Activated CD8-positive, alpha-beta T cell treated with anti-CD3 and anti-CD28 coated beads for 36 hours (primary cell): Measurements from ENCODE around the gene GET4. TPM values are rescaled to one million over a fixed set of nuclear protein-coding genes. Genes with fewer than 3 reads are reported as not detected.

Experiments
- ATAC-seq: fragments of 200-7000 bp; cut with Tn5 transposase; one replicate; pipeline ENCODE4 v1.10.0; 2021; ENCODE audit warnings: mild to moderate bottlenecking, moderate library complexity
- CTCF ChIA-PET: fragments of 350-600 bp; sonication (Branson Sonifier 250); formaldehyde crosslinking; loops from one replicate; lab custom pipeline; 2021; ENCODE audit warnings: antibody characterized with exemption; lab: Charles Lee
- POLR2A ChIA-PET: fragments of 350-600 bp; sonication (Branson Sonifier 250); formaldehyde crosslinking; loops from one replicate; lab custom pipeline; 2021; ENCODE audit warnings: antibody characterized with exemption; lab: Charles Lee
- DNase-seq: peaks from one replicate; pipeline ENCODE4 v3.0.0-alpha.2; 2020
- H3K27ac Mint-ChIP-seq: one replicate; pipeline ENCODE4 v1.8.0; 2021; ENCODE audit warnings: mild to moderate bottlenecking, mixed read lengths
- H3K27me3 Mint-ChIP-seq: one replicate; pipeline ENCODE4 v1.8.0; 2021; ENCODE audit warnings: mixed read lengths
- H3K36me3 Mint-ChIP-seq: one replicate; pipeline ENCODE4 v1.8.0; 2021; ENCODE audit warnings: low read depth, mixed read lengths
- H3K4me1 Mint-ChIP-seq: one replicate; pipeline ENCODE4 v1.8.0; 2021; ENCODE audit warnings: low read depth, mixed read lengths
- H3K4me3 Mint-ChIP-seq: one replicate; pipeline ENCODE4 v1.8.0; 2021; ENCODE audit warnings: mild to moderate bottlenecking, moderate library complexity, mixed read lengths
- H3K9me3 Mint-ChIP-seq: one replicate; pipeline ENCODE4 v1.8.0; 2021; ENCODE audit warnings: mixed read lengths
- intact Hi-C: fragments of 100-400 bp; cut with micrococcal nuclease; formaldehyde crosslinking; loops from one replicate; pipeline ENCODE4 v1.10.0; 2022
- total RNA-seq, 2 experiments: library from RNA; stranded (reverse); gene quantifications; one replicate each; pipeline ENCODE4 v1.2.3, GENCODE V29; 2021
- TF ChIP-seq, protein P1 (sequence below): fragments of 200-600 bp; IDR thresholded peaks from one replicate; pipeline ENCODE4 v1.8.0; 2022; ENCODE audit warnings: antibody characterized with exemption, mild to moderate bottlenecking

Gene GET4
- total RNA-seq, 2 experiments from 2014 or later, result 20.6 to 31.9 TPM

DNA sequence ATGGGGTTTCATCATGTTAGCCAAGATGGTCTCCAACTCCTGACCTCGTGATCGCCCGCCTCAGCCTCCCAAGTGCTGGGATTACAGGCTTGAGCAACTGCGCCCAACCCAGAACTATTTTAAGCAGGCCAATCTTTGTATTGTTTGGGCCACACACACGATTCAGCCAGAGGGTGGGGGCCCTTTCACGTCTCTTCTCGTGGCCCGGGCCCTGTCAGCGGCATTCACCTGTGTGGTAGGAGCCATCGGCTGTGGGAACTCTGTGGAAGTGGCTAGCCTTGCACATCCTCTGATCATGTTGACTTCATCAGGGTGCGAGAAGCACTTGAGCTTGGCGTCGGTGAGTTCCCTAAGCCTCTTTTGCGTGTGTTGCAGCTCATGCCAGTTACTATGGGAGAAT, 27.2 kb upstream of the GET4 start:
- TF ChIP-seq, protein P1, sequence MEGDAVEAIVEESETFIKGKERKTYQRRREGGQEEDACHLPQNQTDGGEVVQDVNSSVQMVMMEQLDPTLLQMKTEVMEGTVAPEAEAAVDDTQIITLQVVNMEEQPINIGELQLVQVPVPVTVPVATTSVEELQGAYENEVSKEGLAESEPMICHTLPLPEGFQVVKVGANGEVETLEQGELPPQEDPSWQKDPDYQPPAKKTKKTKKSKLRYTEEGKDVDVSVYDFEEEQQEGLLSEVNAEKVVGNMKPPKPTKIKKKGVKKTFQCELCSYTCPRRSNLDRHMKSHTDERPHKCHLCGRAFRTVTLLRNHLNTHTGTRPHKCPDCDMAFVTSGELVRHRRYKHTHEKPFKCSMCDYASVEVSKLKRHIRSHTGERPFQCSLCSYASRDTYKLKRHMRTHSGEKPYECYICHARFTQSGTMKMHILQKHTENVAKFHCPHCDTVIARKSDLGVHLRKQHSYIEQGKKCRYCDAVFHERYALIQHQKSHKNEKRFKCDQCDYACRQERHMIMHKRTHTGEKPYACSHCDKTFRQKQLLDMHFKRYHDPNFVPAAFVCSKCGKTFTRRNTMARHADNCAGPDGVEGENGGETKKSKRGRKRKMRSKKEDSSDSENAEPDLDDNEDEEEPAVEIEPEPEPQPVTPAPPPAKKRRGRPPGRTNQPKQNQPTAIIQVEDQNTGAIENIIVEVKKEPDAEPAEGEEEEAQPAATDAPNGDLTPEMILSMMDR, result no peak
- Mint-ChIP-seq H3K27ac (no peak overlapping the region), H3K4me3 (no peak overlapping the region), H3K27me3 (no peaks in the 10 kb centered on the region), H3K4me1 (no peaks in the 10 kb centered on the region), H3K9me3 (no peaks in the 10 kb centered on the region), H3K36me3 (peaks cover 32% of the 10 kb centered on the region)
- DNase-seq (no peak), ATAC-seq (no peak)
- ChIA-PET POLR2A (interaction anchor here (1.7 kb wide), 1 partner anchor 13 kb away, joined by 4 read pairs; no protein-coding TSS in a partner anchor), CTCF (interaction anchor here (1.0 kb wide), 1 partner anchor 144 kb away, joined by 3 read pairs; no protein-coding TSS in a partner anchor)
- intact Hi-C loops, result no loop called here

DNA sequence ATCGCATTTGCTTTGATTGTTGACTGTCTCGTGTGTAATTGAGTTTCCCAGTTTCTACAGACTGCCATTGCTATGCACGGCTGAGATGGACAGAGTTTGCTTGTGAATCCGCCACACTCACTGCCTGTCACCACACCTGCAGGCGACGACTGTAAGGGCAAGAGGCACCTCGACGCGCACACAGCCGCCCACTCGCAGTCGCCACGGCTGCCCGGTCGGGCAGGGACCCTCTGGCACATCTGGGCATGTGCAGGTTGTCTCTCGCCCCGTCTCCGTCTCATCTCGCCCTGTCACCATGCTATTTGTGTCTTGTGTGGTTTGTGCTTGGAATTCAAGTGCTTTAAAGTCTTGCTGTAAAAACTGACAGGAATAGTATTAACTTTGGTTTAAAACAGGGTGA, 26.6 kb upstream of the GET4 start:
- intact Hi-C loops, result no loop called here
- ATAC-seq (no peak), DNase-seq (no peak)
- Mint-ChIP-seq H3K4me1 (no peaks in the 10 kb centered on the region), H3K9me3 (no peaks in the 10 kb centered on the region), H3K4me3 (no peak overlapping the region), H3K27me3 (no peaks in the 10 kb centered on the region), H3K27ac (no peak overlapping the region), H3K36me3 (peaks cover 32% of the 10 kb centered on the region)
- ChIA-PET POLR2A (interaction anchor here (1.7 kb wide), 1 partner anchor 14 kb away, joined by 4 read pairs; no protein-coding TSS in a partner anchor), CTCF (no interaction called here)
- TF ChIP-seq, protein P1, result no peak

DNA sequence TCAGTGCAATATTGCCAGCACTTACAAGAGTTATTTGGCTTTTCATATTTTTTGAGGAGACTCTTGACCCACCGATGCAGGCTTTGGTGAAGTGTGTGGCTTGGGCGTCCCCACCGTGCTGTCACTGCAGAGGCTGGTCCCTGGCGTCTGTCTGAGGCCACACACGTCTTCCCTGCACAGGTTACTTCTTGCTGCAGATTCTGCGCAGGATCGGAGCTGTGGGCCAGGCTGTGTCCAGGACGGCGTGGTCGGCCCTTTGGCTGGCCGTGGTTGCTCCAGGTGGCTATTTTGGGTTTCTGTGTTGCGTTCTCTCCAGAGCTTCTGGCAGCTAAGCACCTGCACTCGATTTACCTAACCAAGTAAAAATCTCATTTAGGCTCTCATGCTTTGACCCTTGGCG, 25.1 kb upstream of the GET4 start:
- intact Hi-C loops, result no loop called here
- no peak overlapping the region for H3K27ac Mint-ChIP-seq
- ChIA-PET CTCF (no interaction called here), POLR2A (no interaction called here)
- no peak overlapping the region for H3K4me3 Mint-ChIP-seq
- ATAC-seq (no peak), DNase-seq (no peak)
- H3K9me3 Mint-ChIP-seq, result no peaks in the 10 kb centered on the region
- H3K4me1 Mint-ChIP-seq, result no peaks in the 10 kb centered on the region
- TF ChIP-seq, protein P1, result no peak
- H3K36me3 Mint-ChIP-seq, result peaks cover 24% of the 10 kb centered on the region
- H3K27me3 Mint-ChIP-seq, result no peaks in the 10 kb centered on the region

DNA sequence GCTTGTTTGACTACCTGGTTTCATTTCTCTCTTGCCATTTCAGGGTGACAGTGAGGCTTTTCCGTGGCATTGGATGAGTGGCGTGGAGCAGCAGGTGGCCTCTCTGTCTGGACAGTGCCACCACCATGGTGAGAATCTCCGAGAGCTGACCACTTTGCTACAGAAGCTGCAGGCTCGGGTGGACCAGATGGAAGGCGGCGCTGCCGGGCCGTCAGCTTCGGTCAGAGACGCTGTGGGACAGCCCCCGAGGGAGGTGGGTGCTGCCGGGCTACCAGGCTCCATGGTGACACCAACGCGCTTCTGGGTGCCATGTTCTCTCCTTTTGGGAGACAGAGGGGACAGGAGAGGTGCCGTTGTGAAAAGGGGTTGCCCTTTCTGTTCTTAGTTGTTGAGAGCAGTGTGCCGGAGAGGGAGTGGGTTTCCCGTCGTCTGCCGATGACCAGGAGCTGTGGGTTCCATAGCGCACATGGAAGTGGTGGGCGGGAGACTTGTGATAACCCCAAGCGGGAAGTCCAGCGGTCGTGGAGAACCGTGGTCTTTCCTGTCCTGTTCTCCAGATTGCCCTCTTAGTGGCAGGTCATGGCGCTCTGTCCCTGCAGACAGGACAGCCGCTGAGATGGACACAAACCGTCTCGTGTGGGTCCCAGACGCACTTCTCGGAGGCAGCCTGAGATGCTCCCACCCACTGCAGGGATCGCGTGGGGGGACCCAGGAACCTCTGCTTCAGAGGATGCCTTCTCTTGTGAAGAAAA, 22.8 kb upstream of the GET4 start:
- Mint-ChIP-seq H3K27ac (no peak overlapping the region), H3K36me3 (peaks cover 25% of the 10 kb centered on the region), H3K4me1 (no peaks in the 10 kb centered on the region), H3K9me3 (no peaks in the 10 kb centered on the region), H3K4me3 (no peak overlapping the region), H3K27me3 (no peaks in the 10 kb centered on the region)
- CTCF ChIA-PET, result interaction anchor here (1.2 to 1.5 kb wide), 2 partner anchors 19 to 520 kb away, joined by 4 to 5 read pairs; no protein-coding TSS in a partner anchor
- DNase-seq (no peak), ATAC-seq (no peak)
- POLR2A ChIA-PET, result no interaction called here
- TF ChIP-seq, protein P1, result no peak
- intact Hi-C loops, result no loop called here

DNA sequence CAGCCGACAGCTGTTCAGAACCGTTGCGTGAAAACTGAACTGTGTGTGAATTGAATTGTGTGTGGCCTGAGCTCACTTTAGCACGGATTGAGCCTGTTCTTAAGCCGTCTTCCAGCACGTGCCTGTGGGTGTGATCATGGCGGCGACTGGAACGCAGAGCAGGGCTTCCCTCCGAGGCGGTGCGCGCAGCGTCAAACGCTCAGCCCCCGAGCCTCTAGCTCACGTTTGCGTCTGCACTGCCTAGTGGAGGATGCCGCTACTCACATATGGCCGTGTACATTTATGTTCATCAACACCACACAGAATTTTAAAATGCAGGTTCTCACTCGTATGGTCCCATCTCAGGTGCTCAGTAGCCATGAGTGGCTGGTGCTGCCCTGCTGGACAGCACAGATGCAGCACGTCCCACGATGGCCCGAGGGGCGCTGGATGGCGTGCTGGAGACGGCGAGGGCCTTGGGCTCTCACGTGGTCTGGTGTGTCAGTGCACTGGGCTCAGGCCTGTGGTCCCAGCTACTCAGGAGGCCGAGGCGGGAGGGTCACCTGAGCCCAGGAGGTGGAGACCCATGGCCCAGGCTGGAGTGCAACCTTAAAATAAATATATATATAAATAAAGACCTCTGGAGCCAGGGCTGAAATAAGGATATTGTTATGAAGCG, 22.1 kb upstream of the GET4 start:
- H3K4me3 Mint-ChIP-seq, result no peak overlapping the region
- H3K27me3 Mint-ChIP-seq, result no peaks in the 10 kb centered on the region
- intact Hi-C loops, result no loop called here
- ATAC-seq (no peak), DNase-seq (no peak)
- no peaks in the 10 kb centered on the region for H3K9me3 Mint-ChIP-seq
- ChIA-PET POLR2A (no interaction called here), CTCF (interaction anchor here (1.5 kb wide), 1 partner anchor 18 kb away, joined by 5 read pairs; no protein-coding TSS in a partner anchor)
- TF ChIP-seq, protein P1, result no peak
- H3K36me3 Mint-ChIP-seq, result peaks cover 21% of the 10 kb centered on the region
- H3K27ac Mint-ChIP-seq, result no peak overlapping the region
- H3K4me1 Mint-ChIP-seq, result no peaks in the 10 kb centered on the region
